Heart left ventricle (tissue), 16 donors: Measurements from ENCODE around the gene IL23A. TPM values are rescaled to one million over a fixed set of nuclear protein-coding genes. Genes with fewer than 3 reads are reported as not detected.

ENCODE experiments used
- ATAC-seq, 4 donors: fragments of 200-7000 bp; cut with Tn5 transposase; one replicate each; pipeline ENCODE4 v1.9.1; 2020 to 2022; ENCODE audit warnings: moderate library complexity in 4 of 4, mild to moderate bottlenecking in 3 of 4, moderate number of reproducible peaks in 1 of 4
- DNase-seq, 5 donors: peaks; one replicate each; pipeline ENCODE4 v3.0.0-alpha.2; 2020
- H3K27ac ChIP-seq, 12 donors: fragments of 200-600 bp; sonication (generic) in 4 of 12; one replicate each; pipeline versions ENCODE4 v1.5.0 to v1.8.0; 2016 to 2022; ENCODE audit warnings: mild to moderate bottlenecking in 2 of 12
- H3K27me3 ChIP-seq, 9 donors: fragments of 200-600 bp; sonication (generic) in 2 of 9; one replicate each; pipeline versions ENCODE4 v1.5.1 to v1.8.0; 2016 to 2022; ENCODE audit warnings: mild to moderate bottlenecking in 3 of 9
- H3K36me3 ChIP-seq, 9 donors: fragments of 200-600 bp; sonication (generic) in 2 of 9; one replicate each; pipeline versions ENCODE4 v1.5.0 to v1.8.0; 2018 to 2022; ENCODE audit warnings: mild to moderate bottlenecking in 2 of 9
- H3K4me1 ChIP-seq, 12 donors: fragments of 200-600 bp; sonication (generic) in 4 of 12; one replicate each; pipeline versions ENCODE4 v1.5.0 to v1.8.0; 2016 to 2022; ENCODE audit warnings: mild to moderate bottlenecking in 3 of 12
- H3K4me3 ChIP-seq, 12 donors: fragments of 200-600 bp; sonication (generic) in 4 of 12; one replicate each; pipeline versions ENCODE4 v1.5.0 to v1.8.0; 2017 to 2022; ENCODE audit warnings: mild to moderate bottlenecking in 9 of 12, moderate library complexity in 4 of 12
- H3K9me3 ChIP-seq, 12 donors: fragments of 200-600 bp; sonication (generic) in 4 of 12; one replicate each; pipeline versions ENCODE4 v1.5.0 to v1.8.0; 2016 to 2022; ENCODE audit warnings: mild to moderate bottlenecking in 1 of 12
- CTCF ChIP-seq, 12 donors: fragments of 200-600 bp; sonication (generic) in 4 of 12; IDR thresholded peaks; one replicate each; pipeline versions ENCODE4 v1.5.0 to v1.8.0; 2018 to 2022; ENCODE audit warnings: antibody characterized with exemption in 12 of 12, mild to moderate bottlenecking in 5 of 12
- POLR2A ChIP-seq, 2 donors: fragments of 450-650 bp; IDR thresholded peaks; one replicate each; pipeline ENCODE4 v1.6.1; 2017; ENCODE audit warnings: antibody characterized with exemption in 2 of 2, mild to moderate bottlenecking in 2 of 2, moderate library complexity in 2 of 2
- WGBS, 4 donors: extraction: QIAGEN DNeasy Blood & Tissue Kit in 2 of 4; methylation state at CpG; one replicate each; pipeline versions ENCODE4 v1.1.5 to v1.1.7; 2013 to 2018; 5-methylcytosine and 5-hydroxymethylcytosine counted together
- intact Hi-C, 10 donors: fragments of 100-400 bp; cut with DNase I; formaldehyde crosslinking; loops; one replicate each; pipeline versions ENCODE4 v1.11.1 to v1.14.2; 2022
- polyA plus RNA-seq, 2 donors: library from polyadenylated mRNA; stranded (reverse); fragments of 200-250 nt; gene quantifications; one replicate each; pipeline ENCODE4 v1.2.3, GENCODE V29; 2013
- total RNA-seq, 9 donors: library from RNA; depleted of rRNA in 2 of 9; stranded (reverse); fragments of >200 nt in 2 of 9; fragmentation: NEBNext Ultra II Directional in 3 of 9; extraction: Animal tissue kit (Norgen Biotek cat#: 25700) in 3 of 9; gene quantifications; one replicate each; pipeline versions ENCODE4 v1.1.0 to v1.2.4, GENCODE V29; 2016 to 2023
- donor health status: ischemic (EF 13 %, LVEDD 7.1; RV severe dilation, severe dysfunction).
- donor health status: healthy with polysubstance abuse.
- donor health status: DM: no; HTN: yes; CAD: no.
- donor health status: DM: no; HTN: no; CAD: no.
- donor health status: ischemic (EF 25% LVEDD 6.9; RV normal size, moderate dysfunction).
- donor health status: ischemic (EF 25% LVEDD 5.7; RV mildly dilated, moderate dysfunction).
- donor health status: healthy.
- donor health status: DM: yes; HTN: yes; CAD: no.
- donor health status: ischemic (EF 35%, LVEDD 5.7; RV mildly dilated, moderate dysfunction).
- donor health status: nonischemic (EF 11% LVEDD 7.7; RV severe dilation, severe dysfunction).
- donor health status: DM: yes; HTN: yes; CAD: no.
- donor health status: PGD.
- donor health status: ischemic (EF 29% LVEDD 5.4; RV normal size, mild dysfunction).
- donor health status: nonischemic (EF 23%, LVEDD 6.1; RV moderate dilation, normal function).

The IL23A gene
- total and polyA plus RNA-seq, 11 donors = 0.29 to 0.69 TPM; not detected in 9

GRCh38 chr12:56359851-56360767, 21.4 kb downstream of the IL23A start, which contains the start of gene STAT2:
STAT2 (minus strand) TSS chr12:56360107; CDS start chr12:56356571, 3,536 bp downstream.
- TF ChIP-seq POLR2A (IDR thresholded peaks at IDR 0.05) (peak; percentile 17 to 80), CTCF (IDR thresholded peaks at IDR 0.05) (peak in 1 of 12 donors; percentile 9)
- H3K27ac ChIP-seq = peak within 1 kb of the TSS; percentile 68 to 98 (median 92)
- peak within 1 kb of the TSS; percentile 64 to 91 (median 83) for H3K4me3 ChIP-seq
- peaks cover under 1 to 18% (median 16%) of the 10 kb centered on the region in 9 donors for H3K36me3 ChIP-seq
- H3K27me3 ChIP-seq = no peaks in the 10 kb centered on the region
- H3K9me3 ChIP-seq = no peaks in the 10 kb centered on the region
- intact Hi-C loops = loop anchor here (1.0 to 10.0 kb wide), 10 partner anchors 44 to 107 kb away; partner anchors contain the start of genes TIMELESS (in 6 of the 10), MIP (in 2 of the 10) and SPRYD4 (in 2 of the 10)
- peak; percentile 99 to 100 (median 99) for DNase-seq
- WGBS, 4 donors = 0 to 1% (median 1%) methylated on average over 42 to 54 of the region's 54 CpGs
- H3K4me1 ChIP-seq = peaks cover 0 to 40% (median 20%) of the 10 kb centered on the region in 12 donors
- peak; percentile 98 to 99 (median 99) for ATAC-seq

- no peaks in the 10 kb centered on the region for H3K9me3 ChIP-seq
- peaks cover 0 to 34% (median 19%) of the 10 kb centered on the region in 12 donors for H3K4me1 ChIP-seq
- no peak for TF ChIP-seq POLR2A (IDR thresholded peaks at IDR 0.05)
- TF ChIP-seq CTCF (IDR thresholded peaks at IDR 0.05) = no peak
- ATAC-seq (no peak), DNase-seq (no peak)
- H3K4me3 ChIP-seq = no peak overlapping the region
- no peak overlapping the region for H3K27ac ChIP-seq
- WGBS, 4 donors = 71 to 87% (median 80%) methylated on average over 7 to 8 of the region's 8 CpGs
- peaks cover 0 to 3% (median under 1%) of the 10 kb centered on the region in 9 donors for H3K36me3 ChIP-seq
- H3K27me3 ChIP-seq = no peaks in the 10 kb centered on the region
- intact Hi-C loops = loop anchor here in 9 of 10 donors (2.0 to 10.0 kb wide), 7 partner anchors 83 to 103 kb away; partner anchors contain the start of genes TIMELESS (in 6 of the 9), MIP (in 2 of the 9) and SPRYD4 (in 1 of the 9)
These were observed 22.9 kb downstream of the IL23A start for GRCh38 chr12:56361487-56362129.

GRCh38 chr12:56362130-56363059, 23.7 kb downstream of the IL23A start, which contains the start of gene APOF:
APOF (minus strand) TSS chr12:56362857; CDS start chr12:56362745, 112 bp downstream.
- ATAC-seq = no peak
- H3K36me3 ChIP-seq = no peaks in the 10 kb centered on the region

More at GRCh38 chr12:56362130-56363059, 23.7 kb downstream of the IL23A start, which contains the start of gene APOF:
- no peak for TF ChIP-seq POLR2A (IDR thresholded peaks at IDR 0.05)
- TF ChIP-seq CTCF (IDR thresholded peaks at IDR 0.05) = no peak
- H3K4me3 ChIP-seq = no peak within 1 kb of the TSS
- peaks cover 0 to 29% (median 17%) of the 10 kb centered on the region in 12 donors for H3K4me1 ChIP-seq
- 92 to 94% (median 93%) methylated on average over 10 of the region's 10 CpGs for WGBS, 4 donors
- intact Hi-C loops = loop anchor here in 9 of 10 donors (5.0 to 10.0 kb wide), 6 partner anchors 82 to 102 kb away; partner anchors contain the start of genes TIMELESS (in 5 of the 9), MIP (in 2 of the 9) and SPRYD4 (in 1 of the 9)
- no peaks in the 10 kb centered on the region for H3K27me3 ChIP-seq
- no peaks in the 10 kb centered on the region for H3K9me3 ChIP-seq
- no peak for DNase-seq
- H3K27ac ChIP-seq = no peak within 1 kb of the TSS
